Hematopoietic multipotent progenitor cell (in vitro differentiated cells): ENCODE data around the gene EXTL1. TPM values are rescaled to one million over a fixed set of nuclear protein-coding genes. Genes with fewer than 3 reads are reported as not detected.

Source experiments
- small RNA-seq: library from RNA; depleted of rRNA; stranded (forward); fragments of <200 nt; gene quantifications from one replicate; pipeline ENCODE3, GENCODE V24; 2012
- total RNA-seq: library from RNA; depleted of rRNA; stranded (reverse); fragments of >200 nt; gene quantifications from one replicate; pipeline ENCODE4 v1.2.3, GENCODE V29; 2012

Gene EXTL1
- total RNA-seq, 1 donor, result under 0.01 TPM

Small RNA genes lying within 50 kb of the gene (small RNA-seq; reads per million reads assigned to genes)
- gene RF00283 (not detected), gene RF00492 (not detected)

Other genes starting within 250 kb of the EXTL1 start
- 39.3 TPM for gene SELENON, start 221.6 kb upstream of the EXTL1 start, total RNA-seq
- 55.2 TPM for gene MTFR1L, start 201.8 kb upstream of the EXTL1 start, total RNA-seq
- gene AUNIP, start 162.3 kb upstream of the EXTL1 start, total RNA-seq, result 1.3 TPM
- gene PAQR7, start 146.1 kb upstream of the EXTL1 start, total RNA-seq, result 25.6 TPM
- gene STMN1, start 115.4 kb upstream of the EXTL1 start, total RNA-seq, result 50.6 TPM
- 6.5 TPM for gene PAFAH2, start 23.7 kb upstream of the EXTL1 start, total RNA-seq
- gene SLC30A2, start 24.3 kb downstream of the EXTL1 start, total RNA-seq, result under 0.01 TPM
- gene TRIM63, start 45.9 kb downstream of the EXTL1 start, total RNA-seq, result not detected
- 8.6 TPM for gene PDIK1L, start 90.0 kb downstream of the EXTL1 start, total RNA-seq
- 0.81 TPM for gene FAM110D, start 137.3 kb downstream of the EXTL1 start, total RNA-seq
- gene C1orf232, start 147.2 kb downstream of the EXTL1 start, total RNA-seq, result not detected
- 55.2 TPM for gene ZNF593, start 148.1 kb downstream of the EXTL1 start, total RNA-seq
- not detected for gene ZNF593OS, start 150.1 kb downstream of the EXTL1 start, total RNA-seq
- gene CNKSR1, start 155.7 kb downstream of the EXTL1 start, total RNA-seq, result 5.9 TPM
- gene CATSPER4, start 168.8 kb downstream of the EXTL1 start, total RNA-seq, result not detected
- 29.4 TPM for gene CEP85, start 212.4 kb downstream of the EXTL1 start, total RNA-seq